Liver (tissue), 9 donors: ENCODE measurements around the gene NAE1. TPM values are rescaled to one million over a fixed set of nuclear protein-coding genes. Genes with fewer than 3 reads are reported as not detected.

Source experiments
- DNase-seq: peaks from one replicate; pipeline ENCODE4 v3.0.0-alpha.2; 2017; ENCODE audit warnings: low spot score
- H3K27ac ChIP-seq, 2 donors: one replicate each; pipeline ENCODE4 v1.7.0; 2013; ENCODE audit warnings: inconsistent platforms in 2 of 2, low read length in 2 of 2, control low read depth in 1 of 2, low read depth in 1 of 2, mild to moderate bottlenecking in 1 of 2
- H3K27me3 ChIP-seq, 4 donors: one replicate each; pipeline versions ENCODE4 v1.6.1 to v1.7.0; 2013; ENCODE audit warnings: low read length in 3 of 4, inconsistent platforms in 1 of 4, mild to moderate bottlenecking in 1 of 4, moderate library complexity in 1 of 4; ENCODE audit not compliant: control insufficient read depth in 4 of 4, insufficient read depth in 4 of 4
- H3K36me3 ChIP-seq, 4 donors: one replicate each; pipeline versions ENCODE4 v1.6.1 to v1.7.0; 2013; ENCODE audit warnings: low read length in 3 of 4, mild to moderate bottlenecking in 3 of 4, low read depth in 1 of 4, moderate library complexity in 1 of 4; ENCODE audit not compliant: control insufficient read depth in 4 of 4, insufficient read depth in 3 of 4
- H3K4me1 ChIP-seq, 4 donors: one replicate each; pipeline versions ENCODE4 v1.6.1 to v1.7.0; 2013; ENCODE audit warnings: low read length in 3 of 4, mild to moderate bottlenecking in 3 of 4, moderate library complexity in 1 of 4; ENCODE audit not compliant: control insufficient read depth in 4 of 4, insufficient read depth in 4 of 4
- H3K4me3 ChIP-seq, 3 donors: one replicate each; pipeline versions ENCODE4 v1.6.1 to v1.7.0; 2013; ENCODE audit warnings: low read length in 3 of 3, control low read depth in 1 of 3, low read depth in 1 of 3, mild to moderate bottlenecking in 1 of 3
- H3K9ac ChIP-seq, 2 donors: one replicate each; pipeline ENCODE4 v1.7.0; 2013; ENCODE audit warnings: low read length in 2 of 2, mild to moderate bottlenecking in 2 of 2, moderate library complexity in 2 of 2, control low read depth in 1 of 2, low read depth in 1 of 2
- H3K9me3 ChIP-seq, 4 donors: one replicate each; pipeline versions ENCODE4 v1.6.1 to v1.7.0; 2013; ENCODE audit warnings: low read length in 3 of 4; ENCODE audit not compliant: control insufficient read depth in 4 of 4
- FOXA1 ChIP-seq: IDR thresholded peaks from 2 replicates; pipeline ENCODE4 v1.6.1; 2016; ENCODE audit warnings: antibody characterized with exemption
- FOXA2 ChIP-seq: IDR thresholded peaks from 2 replicates; pipeline ENCODE4 v1.6.1; 2016; ENCODE audit warnings: antibody characterized with exemption
- GABPA ChIP-seq, 2 donors: IDR thresholded peaks in 1 of 2; conservative IDR thresholded peaks in 1 of 2; 2 replicates each; pipeline ENCODE4 v1.6.1; 2016; ENCODE audit warnings: antibody characterized with exemption in 2 of 2, mild to moderate bottlenecking in 1 of 2, moderate library complexity in 1 of 2
- HNF4A ChIP-seq, 2 donors: conservative IDR thresholded peaks; 2 replicates each; pipeline ENCODE4 v1.6.1; 2016; ENCODE audit warnings: antibody characterized with exemption in 2 of 2, mild to moderate bottlenecking in 2 of 2
- HNF4G ChIP-seq: IDR thresholded peaks from 2 replicates; pipeline ENCODE4 v1.6.1; 2016; ENCODE audit warnings: antibody characterized with exemption
- JUND ChIP-seq, 2 donors: IDR thresholded peaks; 2 replicates each; pipeline ENCODE4 v1.6.1; 2016; ENCODE audit warnings: antibody characterized with exemption in 2 of 2
- NR2F2 ChIP-seq: IDR thresholded peaks from 2 replicates; pipeline ENCODE4 v1.6.1; 2016; ENCODE audit warnings: antibody characterized with exemption
- SP1 ChIP-seq: IDR thresholded peaks from 2 replicates; pipeline ENCODE4 v1.6.1; 2018; ENCODE audit warnings: antibody characterized with exemption, mild to moderate bottlenecking
- YY1 ChIP-seq: IDR thresholded peaks from 2 replicates; pipeline ENCODE4 v1.6.1; 2016; ENCODE audit warnings: antibody characterized with exemption, mild to moderate bottlenecking
- WGBS: extraction: QIAGEN DNeasy Blood & Tissue Kit; methylation state at CpG from one replicate; pipeline ENCODE4 v1.1.7; 2013; 5-methylcytosine and 5-hydroxymethylcytosine counted together
- polyA plus RNA-seq, 2 donors: library from polyadenylated mRNA; stranded (reverse) in 1 of 2; unstranded in 1 of 2; fragments of 200-250 nt in 1 of 2; fragments of >200 nt in 1 of 2; fragmentation: Nextera tagmentation in 1 of 2; extraction: Ambion mirVana in 1 of 2; gene quantifications; one replicate each; pipeline versions ENCODE4 v1.2.1 to v1.2.3, GENCODE V29; 2013 to 2015
- total RNA-seq, 2 donors: library from RNA; depleted of rRNA; stranded (reverse); fragments of >200 nt; gene quantifications; one replicate each; pipeline ENCODE4 v1.2.3, GENCODE V29; 2014
- TF ChIP-seq, protein P1 (sequence below): IDR thresholded peaks from 2 replicates; pipeline ENCODE4 v1.6.1; 2016; ENCODE audit warnings: antibody characterized with exemption
- TF ChIP-seq, protein P2 (sequence below): fragments of 150-350 bp; IDR thresholded peaks from 2 replicates; pipeline ENCODE4 v1.5.1; 2017; ENCODE audit warnings: improper control_type of control experiment, low read depth, low read length; ENCODE audit not compliant: missing input control
- TF ChIP-seq, protein P3 (sequence below): IDR thresholded peaks from 2 replicates; pipeline ENCODE4 v1.6.1; 2016; ENCODE audit warnings: antibody characterized with exemption
- TF ChIP-seq, protein P4 (sequence below): IDR thresholded peaks from 2 replicates; pipeline ENCODE4 v1.6.1; 2016; ENCODE audit warnings: antibody characterized with exemption
- TF ChIP-seq, protein P5 (sequence below): IDR thresholded peaks from 2 replicates; pipeline ENCODE4 v1.6.1; 2016; ENCODE audit warnings: antibody characterized with exemption, mild to moderate bottlenecking
- donor health status: healthy.
- donor health status: healthy.
- donor health status: healthy.
- donor health status: healthy.
- donor health status: healthy.

The NAE1 gene
- total and polyA plus RNA-seq, 4 donors, result 12.3 to 26.4 (median 23.9) TPM

DNA sequence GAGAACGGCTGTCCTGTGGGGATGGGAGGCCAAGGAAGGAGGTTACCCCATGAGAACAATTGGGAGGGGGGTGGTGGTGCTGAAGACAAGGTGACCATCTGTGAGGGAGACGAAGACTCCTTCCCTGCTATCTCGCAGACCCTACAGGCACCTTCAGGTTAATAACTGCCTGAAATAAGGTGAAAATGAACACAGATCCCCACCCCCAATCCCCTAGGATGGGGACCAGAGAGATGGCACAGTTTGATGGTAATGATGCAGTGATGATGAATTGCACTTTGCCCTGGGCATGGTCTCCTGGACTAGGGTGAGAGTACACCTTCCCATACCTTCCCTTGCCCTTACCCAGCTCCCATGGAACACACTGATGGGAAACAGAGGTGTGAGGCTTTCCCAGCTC lies 1.4 kb upstream of the NAE1 start:
- Histone ChIP-seq H3K4me1 (peaks cover 0 to 12% (median 6%) of the 10 kb centered on the region in 4 donors), H3K27ac (no peak overlapping the region), H3K27me3 (no peaks in the 10 kb centered on the region), H3K9ac (no peak overlapping the region), H3K9me3 (no peaks in the 10 kb centered on the region), H3K36me3 (peaks cover 0 to 5% (median 0%) of the 10 kb centered on the region in 4 donors), H3K4me3 (no peak overlapping the region)
- 88% methylated on average over 3 of the region's 3 CpGs for WGBS
- DNase-seq, result no peak
- TF ChIP-seq HNF4A (conservative IDR thresholded peaks at IDR 0.05) (peak in 1 of 2 donors; percentile 35), SP1 (no peak)

DNA sequence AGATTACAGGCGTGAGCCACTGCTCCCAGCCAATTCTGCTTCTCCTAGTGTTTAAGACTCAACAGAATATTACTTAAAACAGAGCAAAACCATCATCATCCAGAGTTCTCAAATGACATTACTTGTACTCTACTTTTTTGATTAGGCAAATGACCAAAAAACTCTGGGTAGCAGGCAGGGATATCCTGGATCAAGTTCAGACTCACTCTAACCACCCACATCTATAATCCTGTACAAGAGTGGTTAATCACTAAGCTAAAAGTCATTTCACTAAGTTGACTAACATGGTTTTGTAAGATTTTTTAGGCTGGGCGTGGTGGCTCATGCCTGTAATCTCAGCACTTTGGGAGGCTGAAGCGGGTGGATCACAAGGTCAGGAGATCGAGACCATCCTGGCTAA lies 6.8 kb downstream of the NAE1 start:
- 95% methylated on average over 4 of the region's 4 CpGs for WGBS
- H3K9ac ChIP-seq, result no peak overlapping the region
- H3K4me1 ChIP-seq, result no peaks in the 10 kb centered on the region
- H3K27ac ChIP-seq, result no peak overlapping the region
- TF ChIP-seq GABPA (IDR thresholded peaks at IDR 0.05 in 1 of 2, conservative IDR thresholded peaks at IDR 0.05 in 1 of 2), result no peak
- TF ChIP-seq FOXA1, result no peak
- TF ChIP-seq, protein P1, sequence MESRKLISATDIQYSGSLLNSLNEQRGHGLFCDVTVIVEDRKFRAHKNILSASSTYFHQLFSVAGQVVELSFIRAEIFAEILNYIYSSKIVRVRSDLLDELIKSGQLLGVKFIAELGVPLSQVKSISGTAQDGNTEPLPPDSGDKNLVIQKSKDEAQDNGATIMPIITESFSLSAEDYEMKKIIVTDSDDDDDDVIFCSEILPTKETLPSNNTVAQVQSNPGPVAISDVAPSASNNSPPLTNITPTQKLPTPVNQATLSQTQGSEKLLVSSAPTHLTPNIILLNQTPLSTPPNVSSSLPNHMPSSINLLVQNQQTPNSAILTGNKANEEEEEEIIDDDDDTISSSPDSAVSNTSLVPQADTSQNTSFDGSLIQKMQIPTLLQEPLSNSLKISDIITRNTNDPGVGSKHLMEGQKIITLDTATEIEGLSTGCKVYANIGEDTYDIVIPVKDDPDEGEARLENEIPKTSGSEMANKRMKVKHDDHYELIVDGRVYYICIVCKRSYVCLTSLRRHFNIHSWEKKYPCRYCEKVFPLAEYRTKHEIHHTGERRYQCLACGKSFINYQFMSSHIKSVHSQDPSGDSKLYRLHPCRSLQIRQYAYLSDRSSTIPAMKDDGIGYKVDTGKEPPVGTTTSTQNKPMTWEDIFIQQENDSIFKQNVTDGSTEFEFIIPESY, result no peak
- TF ChIP-seq, protein P2, sequence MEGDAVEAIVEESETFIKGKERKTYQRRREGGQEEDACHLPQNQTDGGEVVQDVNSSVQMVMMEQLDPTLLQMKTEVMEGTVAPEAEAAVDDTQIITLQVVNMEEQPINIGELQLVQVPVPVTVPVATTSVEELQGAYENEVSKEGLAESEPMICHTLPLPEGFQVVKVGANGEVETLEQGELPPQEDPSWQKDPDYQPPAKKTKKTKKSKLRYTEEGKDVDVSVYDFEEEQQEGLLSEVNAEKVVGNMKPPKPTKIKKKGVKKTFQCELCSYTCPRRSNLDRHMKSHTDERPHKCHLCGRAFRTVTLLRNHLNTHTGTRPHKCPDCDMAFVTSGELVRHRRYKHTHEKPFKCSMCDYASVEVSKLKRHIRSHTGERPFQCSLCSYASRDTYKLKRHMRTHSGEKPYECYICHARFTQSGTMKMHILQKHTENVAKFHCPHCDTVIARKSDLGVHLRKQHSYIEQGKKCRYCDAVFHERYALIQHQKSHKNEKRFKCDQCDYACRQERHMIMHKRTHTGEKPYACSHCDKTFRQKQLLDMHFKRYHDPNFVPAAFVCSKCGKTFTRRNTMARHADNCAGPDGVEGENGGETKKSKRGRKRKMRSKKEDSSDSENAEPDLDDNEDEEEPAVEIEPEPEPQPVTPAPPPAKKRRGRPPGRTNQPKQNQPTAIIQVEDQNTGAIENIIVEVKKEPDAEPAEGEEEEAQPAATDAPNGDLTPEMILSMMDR, result no peak
- no peak for TF ChIP-seq HNF4G
- TF ChIP-seq, protein P3, sequence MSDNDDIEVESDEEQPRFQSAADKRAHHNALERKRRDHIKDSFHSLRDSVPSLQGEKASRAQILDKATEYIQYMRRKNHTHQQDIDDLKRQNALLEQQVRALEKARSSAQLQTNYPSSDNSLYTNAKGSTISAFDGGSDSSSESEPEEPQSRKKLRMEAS, result no peak
- TF ChIP-seq, protein P4, sequence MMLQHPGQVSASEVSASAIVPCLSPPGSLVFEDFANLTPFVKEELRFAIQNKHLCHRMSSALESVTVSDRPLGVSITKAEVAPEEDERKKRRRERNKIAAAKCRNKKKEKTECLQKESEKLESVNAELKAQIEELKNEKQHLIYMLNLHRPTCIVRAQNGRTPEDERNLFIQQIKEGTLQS, result no peak
- TF ChIP-seq YY1, result no peak
- no peak for TF ChIP-seq JUND (IDR thresholded peaks at IDR 0.05)
- TF ChIP-seq FOXA2, result no peak
- no peak for TF ChIP-seq SP1
- peaks cover 0 to 40% (median 27%) of the 10 kb centered on the region in 4 donors for H3K36me3 ChIP-seq
- no peaks in the 10 kb centered on the region for H3K27me3 ChIP-seq
- no peak overlapping the region for H3K4me3 ChIP-seq
- no peaks in the 10 kb centered on the region for H3K9me3 ChIP-seq
- no peak for DNase-seq

DNA sequence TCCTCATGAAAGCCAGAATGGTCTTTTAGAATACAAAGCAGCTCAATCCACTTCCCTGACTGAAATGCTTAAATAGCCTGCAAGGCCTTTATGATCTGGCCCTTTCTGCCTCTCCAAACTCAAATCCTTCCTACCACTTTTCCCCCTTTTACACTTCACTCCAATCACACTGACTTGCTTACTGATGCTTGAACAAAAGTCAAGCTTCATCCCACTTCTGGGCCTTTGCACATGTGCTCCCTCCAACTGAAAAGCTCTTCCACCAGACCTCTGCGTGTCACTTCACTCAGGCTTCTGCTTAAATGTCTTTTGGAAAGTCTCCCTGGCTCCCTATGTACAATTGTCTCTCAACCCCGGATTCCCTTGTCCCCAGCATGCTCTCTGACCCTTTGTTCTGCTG lies 16.0 kb downstream of the NAE1 start:
- Histone ChIP-seq H3K9ac (no peak overlapping the region), H3K27ac (no peak overlapping the region), H3K4me3 (no peak overlapping the region), H3K36me3 (peaks cover 2 to 50% (median 45%) of the 10 kb centered on the region in 4 donors), H3K4me1 (no peaks in the 10 kb centered on the region), H3K27me3 (no peaks in the 10 kb centered on the region), H3K9me3 (no peaks in the 10 kb centered on the region)
- DNase-seq, result no peak
- 98% methylated on average over 2 of the region's 2 CpGs for WGBS
- TF ChIP-seq YY1 (no peak), HNF4G (no peak), NR2F2 (no peak)
- TF ChIP-seq, protein P2, result no peak
- TF ChIP-seq, protein P5, sequence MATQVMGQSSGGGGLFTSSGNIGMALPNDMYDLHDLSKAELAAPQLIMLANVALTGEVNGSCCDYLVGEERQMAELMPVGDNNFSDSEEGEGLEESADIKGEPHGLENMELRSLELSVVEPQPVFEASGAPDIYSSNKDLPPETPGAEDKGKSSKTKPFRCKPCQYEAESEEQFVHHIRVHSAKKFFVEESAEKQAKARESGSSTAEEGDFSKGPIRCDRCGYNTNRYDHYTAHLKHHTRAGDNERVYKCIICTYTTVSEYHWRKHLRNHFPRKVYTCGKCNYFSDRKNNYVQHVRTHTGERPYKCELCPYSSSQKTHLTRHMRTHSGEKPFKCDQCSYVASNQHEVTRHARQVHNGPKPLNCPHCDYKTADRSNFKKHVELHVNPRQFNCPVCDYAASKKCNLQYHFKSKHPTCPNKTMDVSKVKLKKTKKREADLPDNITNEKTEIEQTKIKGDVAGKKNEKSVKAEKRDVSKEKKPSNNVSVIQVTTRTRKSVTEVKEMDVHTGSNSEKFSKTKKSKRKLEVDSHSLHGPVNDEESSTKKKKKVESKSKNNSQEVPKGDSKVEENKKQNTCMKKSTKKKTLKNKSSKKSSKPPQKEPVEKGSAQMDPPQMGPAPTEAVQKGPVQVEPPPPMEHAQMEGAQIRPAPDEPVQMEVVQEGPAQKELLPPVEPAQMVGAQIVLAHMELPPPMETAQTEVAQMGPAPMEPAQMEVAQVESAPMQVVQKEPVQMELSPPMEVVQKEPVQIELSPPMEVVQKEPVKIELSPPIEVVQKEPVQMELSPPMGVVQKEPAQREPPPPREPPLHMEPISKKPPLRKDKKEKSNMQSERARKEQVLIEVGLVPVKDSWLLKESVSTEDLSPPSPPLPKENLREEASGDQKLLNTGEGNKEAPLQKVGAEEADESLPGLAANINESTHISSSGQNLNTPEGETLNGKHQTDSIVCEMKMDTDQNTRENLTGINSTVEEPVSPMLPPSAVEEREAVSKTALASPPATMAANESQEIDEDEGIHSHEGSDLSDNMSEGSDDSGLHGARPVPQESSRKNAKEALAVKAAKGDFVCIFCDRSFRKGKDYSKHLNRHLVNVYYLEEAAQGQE, result no peak
- TF ChIP-seq, protein P1, result no peak
- TF ChIP-seq, protein P4, result no peak
